Liver (tissue), 9 donors: ENCODE results near the gene FGD2. TPM values are rescaled to one million over a fixed set of nuclear protein-coding genes. Genes with fewer than 3 reads are reported as not detected.

Experiments
- DNase-seq: peaks from one replicate; pipeline ENCODE4 v3.0.0-alpha.2; 2017; ENCODE audit warnings: low spot score
- H3K27ac ChIP-seq, 2 donors: one replicate each; pipeline ENCODE4 v1.7.0; 2013; ENCODE audit warnings: inconsistent platforms in 2 of 2, low read length in 2 of 2, control low read depth in 1 of 2, low read depth in 1 of 2, mild to moderate bottlenecking in 1 of 2
- H3K27me3 ChIP-seq, 4 donors: one replicate each; pipeline versions ENCODE4 v1.6.1 to v1.7.0; 2013; ENCODE audit warnings: low read length in 3 of 4, inconsistent platforms in 1 of 4, mild to moderate bottlenecking in 1 of 4, moderate library complexity in 1 of 4; ENCODE audit not compliant: control insufficient read depth in 4 of 4, insufficient read depth in 4 of 4
- H3K36me3 ChIP-seq, 4 donors: one replicate each; pipeline versions ENCODE4 v1.6.1 to v1.7.0; 2013; ENCODE audit warnings: low read length in 3 of 4, mild to moderate bottlenecking in 3 of 4, low read depth in 1 of 4, moderate library complexity in 1 of 4; ENCODE audit not compliant: control insufficient read depth in 4 of 4, insufficient read depth in 3 of 4
- H3K4me1 ChIP-seq, 4 donors: one replicate each; pipeline versions ENCODE4 v1.6.1 to v1.7.0; 2013; ENCODE audit warnings: low read length in 3 of 4, mild to moderate bottlenecking in 3 of 4, moderate library complexity in 1 of 4; ENCODE audit not compliant: control insufficient read depth in 4 of 4, insufficient read depth in 4 of 4
- H3K4me3 ChIP-seq, 3 donors: one replicate each; pipeline versions ENCODE4 v1.6.1 to v1.7.0; 2013; ENCODE audit warnings: low read length in 3 of 3, control low read depth in 1 of 3, low read depth in 1 of 3, mild to moderate bottlenecking in 1 of 3
- H3K9ac ChIP-seq, 2 donors: one replicate each; pipeline ENCODE4 v1.7.0; 2013; ENCODE audit warnings: low read length in 2 of 2, mild to moderate bottlenecking in 2 of 2, moderate library complexity in 2 of 2, control low read depth in 1 of 2, low read depth in 1 of 2
- H3K9me3 ChIP-seq, 4 donors: one replicate each; pipeline versions ENCODE4 v1.6.1 to v1.7.0; 2013; ENCODE audit warnings: low read length in 3 of 4; ENCODE audit not compliant: control insufficient read depth in 4 of 4
- EGR1 ChIP-seq, 2 donors: IDR thresholded peaks; 2 replicates each; pipeline ENCODE4 v1.6.1; 2016 to 2018; ENCODE audit warnings: antibody characterized with exemption in 2 of 2, low read depth in 2 of 2
- FOXA1 ChIP-seq: IDR thresholded peaks from 2 replicates; pipeline ENCODE4 v1.6.1; 2016; ENCODE audit warnings: antibody characterized with exemption
- FOXA2 ChIP-seq: IDR thresholded peaks from 2 replicates; pipeline ENCODE4 v1.6.1; 2016; ENCODE audit warnings: antibody characterized with exemption
- HNF4G ChIP-seq: IDR thresholded peaks from 2 replicates; pipeline ENCODE4 v1.6.1; 2016; ENCODE audit warnings: antibody characterized with exemption
- NR2F2 ChIP-seq: IDR thresholded peaks from 2 replicates; pipeline ENCODE4 v1.6.1; 2016; ENCODE audit warnings: antibody characterized with exemption
- RAD21 ChIP-seq, 2 donors: IDR thresholded peaks; 2 replicates each; pipeline ENCODE4 v1.6.1; 2016; ENCODE audit warnings: antibody characterized with exemption in 2 of 2, mild to moderate bottlenecking in 2 of 2
- RXRA ChIP-seq, 2 donors: IDR thresholded peaks; 2 replicates each; pipeline ENCODE4 v1.6.1; 2017 to 2018; ENCODE audit warnings: antibody characterized with exemption in 2 of 2, mild to moderate bottlenecking in 1 of 2
- SP1 ChIP-seq: IDR thresholded peaks from 2 replicates; pipeline ENCODE4 v1.6.1; 2018; ENCODE audit warnings: antibody characterized with exemption, mild to moderate bottlenecking
- TAF1 ChIP-seq: conservative IDR thresholded peaks from 2 replicates; pipeline ENCODE4 v1.6.1; 2016; ENCODE audit warnings: antibody characterized with exemption, mild to moderate bottlenecking
- YY1 ChIP-seq: IDR thresholded peaks from 2 replicates; pipeline ENCODE4 v1.6.1; 2016; ENCODE audit warnings: antibody characterized with exemption, mild to moderate bottlenecking
- WGBS: extraction: QIAGEN DNeasy Blood & Tissue Kit; methylation state at CpG from one replicate; pipeline ENCODE4 v1.1.7; 2013; 5-methylcytosine and 5-hydroxymethylcytosine counted together
- polyA plus RNA-seq, 2 donors: library from polyadenylated mRNA; stranded (reverse) in 1 of 2; unstranded in 1 of 2; fragments of 200-250 nt in 1 of 2; fragments of >200 nt in 1 of 2; fragmentation: Nextera tagmentation in 1 of 2; extraction: Ambion mirVana in 1 of 2; gene quantifications; one replicate each; pipeline versions ENCODE4 v1.2.1 to v1.2.3, GENCODE V29; 2013 to 2015
- total RNA-seq, 2 donors: library from RNA; depleted of rRNA; stranded (reverse); fragments of >200 nt; gene quantifications; one replicate each; pipeline ENCODE4 v1.2.3, GENCODE V29; 2014
- TF ChIP-seq, protein P1 (sequence below): IDR thresholded peaks from 2 replicates; pipeline ENCODE4 v1.6.1; 2016; ENCODE audit warnings: antibody characterized with exemption, mild to moderate bottlenecking
- TF ChIP-seq, protein P2 (sequence below): IDR thresholded peaks from 2 replicates; pipeline ENCODE4 v1.6.1; 2016; ENCODE audit warnings: antibody characterized with exemption
- TF ChIP-seq, protein P3 (sequence below): IDR thresholded peaks from 2 replicates; pipeline ENCODE4 v1.6.1; 2016; ENCODE audit warnings: antibody characterized with exemption
- TF ChIP-seq, protein P4 (sequence below): IDR thresholded peaks from 2 replicates; pipeline ENCODE4 v1.6.1; 2016; ENCODE audit warnings: antibody characterized with exemption
- donor health status: healthy.
- donor health status: healthy.
- donor health status: healthy.
- donor health status: healthy.
- donor health status: healthy.

FGD2 gene
- total and polyA plus RNA-seq, 4 donors: 4.6 to 24.4 (median 9.1) TPM

DNA sequence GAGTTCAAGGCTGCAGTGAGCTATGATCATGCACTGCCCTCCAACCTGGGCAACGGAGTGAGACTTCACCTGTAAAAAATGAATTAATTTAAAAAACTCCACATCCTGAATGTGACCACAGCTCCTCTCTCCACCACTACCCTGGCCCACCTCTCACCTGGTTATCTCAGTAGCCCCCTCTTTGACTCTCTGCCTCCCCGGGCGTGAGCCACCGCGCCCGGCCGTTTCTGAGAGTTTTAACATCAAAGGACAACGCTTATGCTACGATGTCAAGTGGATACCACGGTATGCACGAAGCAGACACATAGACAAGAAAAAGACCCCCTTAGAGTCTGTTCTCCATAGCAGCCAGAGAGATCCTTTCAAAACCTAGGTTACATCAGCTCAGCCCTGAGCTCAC is 48.7 kb downstream of the FGD2 start:
- H3K27me3 ChIP-seq: no peaks in the 10 kb centered on the region
- no peak overlapping the region for H3K4me3 ChIP-seq
- no peak for DNase-seq
- no peaks in the 10 kb centered on the region for H3K36me3 ChIP-seq
- no peak overlapping the region for H3K27ac ChIP-seq
- TF ChIP-seq RAD21 (IDR thresholded peaks at IDR 0.05): no peak
- TF ChIP-seq, protein P1, sequence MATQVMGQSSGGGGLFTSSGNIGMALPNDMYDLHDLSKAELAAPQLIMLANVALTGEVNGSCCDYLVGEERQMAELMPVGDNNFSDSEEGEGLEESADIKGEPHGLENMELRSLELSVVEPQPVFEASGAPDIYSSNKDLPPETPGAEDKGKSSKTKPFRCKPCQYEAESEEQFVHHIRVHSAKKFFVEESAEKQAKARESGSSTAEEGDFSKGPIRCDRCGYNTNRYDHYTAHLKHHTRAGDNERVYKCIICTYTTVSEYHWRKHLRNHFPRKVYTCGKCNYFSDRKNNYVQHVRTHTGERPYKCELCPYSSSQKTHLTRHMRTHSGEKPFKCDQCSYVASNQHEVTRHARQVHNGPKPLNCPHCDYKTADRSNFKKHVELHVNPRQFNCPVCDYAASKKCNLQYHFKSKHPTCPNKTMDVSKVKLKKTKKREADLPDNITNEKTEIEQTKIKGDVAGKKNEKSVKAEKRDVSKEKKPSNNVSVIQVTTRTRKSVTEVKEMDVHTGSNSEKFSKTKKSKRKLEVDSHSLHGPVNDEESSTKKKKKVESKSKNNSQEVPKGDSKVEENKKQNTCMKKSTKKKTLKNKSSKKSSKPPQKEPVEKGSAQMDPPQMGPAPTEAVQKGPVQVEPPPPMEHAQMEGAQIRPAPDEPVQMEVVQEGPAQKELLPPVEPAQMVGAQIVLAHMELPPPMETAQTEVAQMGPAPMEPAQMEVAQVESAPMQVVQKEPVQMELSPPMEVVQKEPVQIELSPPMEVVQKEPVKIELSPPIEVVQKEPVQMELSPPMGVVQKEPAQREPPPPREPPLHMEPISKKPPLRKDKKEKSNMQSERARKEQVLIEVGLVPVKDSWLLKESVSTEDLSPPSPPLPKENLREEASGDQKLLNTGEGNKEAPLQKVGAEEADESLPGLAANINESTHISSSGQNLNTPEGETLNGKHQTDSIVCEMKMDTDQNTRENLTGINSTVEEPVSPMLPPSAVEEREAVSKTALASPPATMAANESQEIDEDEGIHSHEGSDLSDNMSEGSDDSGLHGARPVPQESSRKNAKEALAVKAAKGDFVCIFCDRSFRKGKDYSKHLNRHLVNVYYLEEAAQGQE: no peak
- H3K9me3 ChIP-seq: no peaks in the 10 kb centered on the region
- H3K9ac ChIP-seq: no peak overlapping the region
- H3K4me1 ChIP-seq: peaks cover 10 to 19% (median 13%) of the 10 kb centered on the region in 4 donors
- 96% methylated on average over 11 of the region's 11 CpGs for WGBS

DNA sequence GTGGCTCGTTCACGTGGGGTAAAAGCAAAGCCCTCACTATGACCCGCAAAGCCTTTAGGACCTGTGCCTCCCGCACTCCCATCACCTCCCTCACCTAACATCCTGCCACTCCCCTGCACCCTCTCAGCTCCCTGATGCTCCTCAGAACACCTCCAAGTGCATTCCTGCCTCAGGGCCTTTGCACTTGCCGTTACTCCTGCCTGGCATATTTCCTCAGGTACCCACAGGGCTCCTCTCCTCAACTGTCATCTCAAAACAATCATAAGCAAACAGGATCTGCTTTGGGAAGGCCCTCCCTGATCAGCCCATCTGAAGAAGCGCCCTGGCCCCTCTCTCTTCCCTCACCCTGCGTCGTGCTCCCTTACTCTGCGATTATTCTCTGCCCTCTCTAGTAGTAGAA is 49.1 kb downstream of the FGD2 start:
- Histone ChIP-seq H3K4me3 (no peak overlapping the region), H3K4me1 (peaks cover 11 to 23% (median 16%) of the 10 kb centered on the region in 4 donors), H3K36me3 (no peaks in the 10 kb centered on the region), H3K9ac (no peak overlapping the region), H3K27ac (no peak overlapping the region), H3K27me3 (no peaks in the 10 kb centered on the region), H3K9me3 (no peaks in the 10 kb centered on the region)
- DNase-seq: no peak
- TF ChIP-seq TAF1: no peak
- TF ChIP-seq, protein P2, sequence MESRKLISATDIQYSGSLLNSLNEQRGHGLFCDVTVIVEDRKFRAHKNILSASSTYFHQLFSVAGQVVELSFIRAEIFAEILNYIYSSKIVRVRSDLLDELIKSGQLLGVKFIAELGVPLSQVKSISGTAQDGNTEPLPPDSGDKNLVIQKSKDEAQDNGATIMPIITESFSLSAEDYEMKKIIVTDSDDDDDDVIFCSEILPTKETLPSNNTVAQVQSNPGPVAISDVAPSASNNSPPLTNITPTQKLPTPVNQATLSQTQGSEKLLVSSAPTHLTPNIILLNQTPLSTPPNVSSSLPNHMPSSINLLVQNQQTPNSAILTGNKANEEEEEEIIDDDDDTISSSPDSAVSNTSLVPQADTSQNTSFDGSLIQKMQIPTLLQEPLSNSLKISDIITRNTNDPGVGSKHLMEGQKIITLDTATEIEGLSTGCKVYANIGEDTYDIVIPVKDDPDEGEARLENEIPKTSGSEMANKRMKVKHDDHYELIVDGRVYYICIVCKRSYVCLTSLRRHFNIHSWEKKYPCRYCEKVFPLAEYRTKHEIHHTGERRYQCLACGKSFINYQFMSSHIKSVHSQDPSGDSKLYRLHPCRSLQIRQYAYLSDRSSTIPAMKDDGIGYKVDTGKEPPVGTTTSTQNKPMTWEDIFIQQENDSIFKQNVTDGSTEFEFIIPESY: no peak
- no peak for TF ChIP-seq RXRA (IDR thresholded peaks at IDR 0.05)
- TF ChIP-seq FOXA1: no peak
- TF ChIP-seq SP1: no peak
- no peak for TF ChIP-seq YY1
- TF ChIP-seq, protein P3, sequence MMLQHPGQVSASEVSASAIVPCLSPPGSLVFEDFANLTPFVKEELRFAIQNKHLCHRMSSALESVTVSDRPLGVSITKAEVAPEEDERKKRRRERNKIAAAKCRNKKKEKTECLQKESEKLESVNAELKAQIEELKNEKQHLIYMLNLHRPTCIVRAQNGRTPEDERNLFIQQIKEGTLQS: no peak
- TF ChIP-seq, protein P4, sequence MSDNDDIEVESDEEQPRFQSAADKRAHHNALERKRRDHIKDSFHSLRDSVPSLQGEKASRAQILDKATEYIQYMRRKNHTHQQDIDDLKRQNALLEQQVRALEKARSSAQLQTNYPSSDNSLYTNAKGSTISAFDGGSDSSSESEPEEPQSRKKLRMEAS: no peak
- TF ChIP-seq NR2F2: no peak
- TF ChIP-seq FOXA2: no peak
- TF ChIP-seq, protein P1: no peak
- no peak for TF ChIP-seq RAD21 (IDR thresholded peaks at IDR 0.05)
- TF ChIP-seq EGR1 (IDR thresholded peaks at IDR 0.05; ENCODE audit: low read depth in 2 of 2): no peak
- no peak for TF ChIP-seq HNF4G
- WGBS: 92% methylated on average over 9 of the region's 9 CpGs
